Measurements from ENCODE around the gene HPD. TPM values are rescaled to one million over a fixed set of nuclear protein-coding genes. Genes with fewer than 3 reads are reported as not detected.
A peak's percentile ranks its signal among the peaks of the same experiment; 100 is the strongest.

The HPD gene
- total RNA-seq, 2 experiments from 2014 or later: not detected

- BruUV-seq (replicated peaks): TSS peak; percentile 75
- no peaks in the 10 kb centered on the region for H3K9me2 ChIP-seq (ENCODE audit: insufficient read depth, low read length)
- H3K9me3 ChIP-seq (ENCODE audit: low read length): no peaks in the 10 kb centered on the region
- DNase-seq (ENCODE audit: low spot score): no peak
- no peaks in the 10 kb centered on the region for H3K79me2 ChIP-seq (ENCODE audit: insufficient read depth, low read depth, low read length)
- H3K4me1 ChIP-seq (ENCODE audit: insufficient read depth, low read length, poor library complexity, severe bottlenecking): no peaks in the 10 kb centered on the region
- H3K27ac ChIP-seq (ENCODE audit: low read depth, low read length, poor library complexity, severe bottlenecking): no peak overlapping the region
- ChIA-PET CTCF (ENCODE audit: unreplicated experiment) (no interaction called here), POLR2A (interaction anchor here (0.7 kb wide), 1 partner anchor 491 kb away, joined by 3 read pairs; no protein-coding TSS in a partner anchor)
- intact Hi-C loops (cut with micrococcal nuclease; ENCODE audit: unreplicated experiment): no loop called here
- peaks cover 48% of the 10 kb centered on the region; the same call in 1 of the 2 replicates for H3K36me3 ChIP-seq (ENCODE audit: insufficient read depth, low read length)
- no peak overlapping the region for H3K4me2 ChIP-seq (ENCODE audit: low read length)
- TF ChIP-seq EZH2phosphoT487 (IDR thresholded peaks at IDR 0.05; ENCODE audit: borderline replicate concordance, low read depth, low read length): no peak
- TF ChIP-seq, protein P1, sequence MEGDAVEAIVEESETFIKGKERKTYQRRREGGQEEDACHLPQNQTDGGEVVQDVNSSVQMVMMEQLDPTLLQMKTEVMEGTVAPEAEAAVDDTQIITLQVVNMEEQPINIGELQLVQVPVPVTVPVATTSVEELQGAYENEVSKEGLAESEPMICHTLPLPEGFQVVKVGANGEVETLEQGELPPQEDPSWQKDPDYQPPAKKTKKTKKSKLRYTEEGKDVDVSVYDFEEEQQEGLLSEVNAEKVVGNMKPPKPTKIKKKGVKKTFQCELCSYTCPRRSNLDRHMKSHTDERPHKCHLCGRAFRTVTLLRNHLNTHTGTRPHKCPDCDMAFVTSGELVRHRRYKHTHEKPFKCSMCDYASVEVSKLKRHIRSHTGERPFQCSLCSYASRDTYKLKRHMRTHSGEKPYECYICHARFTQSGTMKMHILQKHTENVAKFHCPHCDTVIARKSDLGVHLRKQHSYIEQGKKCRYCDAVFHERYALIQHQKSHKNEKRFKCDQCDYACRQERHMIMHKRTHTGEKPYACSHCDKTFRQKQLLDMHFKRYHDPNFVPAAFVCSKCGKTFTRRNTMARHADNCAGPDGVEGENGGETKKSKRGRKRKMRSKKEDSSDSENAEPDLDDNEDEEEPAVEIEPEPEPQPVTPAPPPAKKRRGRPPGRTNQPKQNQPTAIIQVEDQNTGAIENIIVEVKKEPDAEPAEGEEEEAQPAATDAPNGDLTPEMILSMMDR (conservative IDR thresholded peaks at IDR 0.05; ENCODE audit: low read length): no peak
- no peak overlapping the region for H2AFZ ChIP-seq (ENCODE audit: low read length)
- no peaks in the 10 kb centered on the region; the same call in 1 of the 2 replicates for H4K20me1 ChIP-seq (ENCODE audit: insufficient read depth, low read length)
- H3K4me3 ChIP-seq (ENCODE audit: low read depth, low read length, poor library complexity, severe bottlenecking): no peak overlapping the region
Measured at GRCh38 chr12:121830588-121831265, 27.9 kb downstream of the HPD start.

DNA sequence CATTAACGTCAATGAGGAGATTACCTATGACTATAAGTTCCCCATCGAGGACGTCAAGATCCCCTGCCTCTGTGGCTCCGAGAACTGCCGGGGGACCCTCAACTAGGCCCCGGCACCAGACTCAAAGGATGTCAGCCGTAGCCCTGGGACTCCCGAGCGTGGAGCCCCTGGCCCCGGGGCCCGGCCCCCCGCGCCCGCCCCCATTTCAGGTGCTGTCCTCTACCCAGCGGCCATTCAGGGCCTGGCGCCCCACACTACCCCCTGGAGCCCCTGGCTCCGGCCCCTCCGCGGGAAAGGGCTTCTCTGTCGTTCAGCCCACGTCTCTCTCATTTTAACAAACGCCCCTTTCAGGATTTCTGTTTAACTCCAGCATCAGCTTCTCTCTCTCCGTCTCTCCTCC lies 28.5 kb downstream of the HPD start:
- Histone ChIP-seq H3K9me2 (ENCODE audit: insufficient read depth, low read length) (no peaks in the 10 kb centered on the region), H3K36me3 (ENCODE audit: insufficient read depth, low read length) (peaks cover 51% of the 10 kb centered on the region; the same call in 1 of the 2 replicates), H4K20me1 (ENCODE audit: insufficient read depth, low read length) (no peaks in the 10 kb centered on the region; the same call in 1 of the 2 replicates), H3K4me3 (ENCODE audit: low read depth, low read length, poor library complexity, severe bottlenecking) (no peak overlapping the region), H3K27ac (ENCODE audit: low read depth, low read length, poor library complexity, severe bottlenecking) (no peak overlapping the region), H3K4me1 (ENCODE audit: insufficient read depth, low read length, poor library complexity, severe bottlenecking) (no peaks in the 10 kb centered on the region), H3K4me2 (ENCODE audit: low read length) (no peak overlapping the region), H3K79me2 (ENCODE audit: insufficient read depth, low read depth, low read length) (no peaks in the 10 kb centered on the region), H2AFZ (ENCODE audit: low read length) (no peak overlapping the region), H3K9me3 (ENCODE audit: low read length) (no peaks in the 10 kb centered on the region)
- BruUV-seq (replicated peaks): no TSS peak
- TF ChIP-seq, protein P1 (conservative IDR thresholded peaks at IDR 0.05; ENCODE audit: low read length): no peak
- no peak for DNase-seq (ENCODE audit: low spot score)
- POLR2A ChIA-PET: no interaction called here
- CTCF ChIA-PET (ENCODE audit: unreplicated experiment): no interaction called here
- intact Hi-C loops (cut with micrococcal nuclease; ENCODE audit: unreplicated experiment): no loop called here

DNA sequence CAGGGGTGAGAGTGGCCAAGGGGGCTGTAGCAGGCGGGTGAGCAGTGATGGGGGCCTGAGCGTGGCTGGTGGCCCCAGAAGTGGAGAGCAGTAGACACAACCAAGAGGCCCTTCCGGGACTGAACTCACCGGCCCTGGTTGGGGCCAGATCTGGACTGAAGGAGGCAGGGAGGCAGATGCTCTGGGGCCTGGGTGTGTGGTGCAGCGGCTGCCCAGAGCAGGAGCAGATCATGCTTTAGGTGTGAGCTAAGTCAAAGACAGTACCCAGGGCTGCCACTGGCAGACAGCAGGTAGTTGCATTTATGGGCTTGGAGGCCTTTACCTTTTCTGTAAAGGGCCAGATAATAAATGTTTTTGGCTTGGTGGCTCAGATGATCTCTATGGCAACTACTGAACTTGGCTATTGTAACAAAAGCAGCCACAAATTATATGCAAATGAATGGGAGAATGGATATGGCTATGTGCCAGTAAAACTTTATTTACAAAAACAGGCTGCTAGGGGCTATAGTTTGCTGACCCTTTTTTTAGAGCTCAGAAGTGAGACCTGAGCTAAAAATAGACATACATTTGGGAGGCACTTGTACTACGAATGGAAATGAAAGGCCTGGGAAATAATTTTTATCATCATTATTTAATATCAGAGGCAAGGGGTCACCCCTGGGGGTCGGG lies 29.3 kb downstream of the HPD start:
- peaks cover 58% of the 10 kb centered on the region; the same call in 1 of the 2 replicates for H3K36me3 ChIP-seq (ENCODE audit: insufficient read depth, low read length)
- H3K9me2 ChIP-seq (ENCODE audit: insufficient read depth, low read length): no peaks in the 10 kb centered on the region
- intact Hi-C loops (cut with micrococcal nuclease; ENCODE audit: unreplicated experiment): no loop called here
- POLR2A ChIA-PET: no interaction called here
- no peak overlapping the region for H3K4me3 ChIP-seq (ENCODE audit: low read depth, low read length, poor library complexity, severe bottlenecking)
- no TSS peak for BruUV-seq (replicated peaks)
- no peak overlapping the region for H2AFZ ChIP-seq (ENCODE audit: low read length)
- no peaks in the 10 kb centered on the region; the same call in 1 of the 2 replicates for H4K20me1 ChIP-seq (ENCODE audit: insufficient read depth, low read length)
- no peaks in the 10 kb centered on the region for H3K79me2 ChIP-seq (ENCODE audit: insufficient read depth, low read depth, low read length)
- H3K4me1 ChIP-seq (ENCODE audit: insufficient read depth, low read length, poor library complexity, severe bottlenecking): no peaks in the 10 kb centered on the region
- no peak overlapping the region for H3K4me2 ChIP-seq (ENCODE audit: low read length)
- DNase-seq (ENCODE audit: low spot score): no peak
- H3K9me3 ChIP-seq (ENCODE audit: low read length): no peaks in the 10 kb centered on the region
- H3K27ac ChIP-seq (ENCODE audit: low read depth, low read length, poor library complexity, severe bottlenecking): no peak overlapping the region
- CTCF ChIA-PET (ENCODE audit: unreplicated experiment): no interaction called here
- no peak for TF ChIP-seq EZH2phosphoT487 (IDR thresholded peaks at IDR 0.05; ENCODE audit: borderline replicate concordance, low read depth, low read length)
- TF ChIP-seq, protein P1 (conservative IDR thresholded peaks at IDR 0.05; ENCODE audit: low read length): no peak
